HG02973 (cell line): ENCODE results near the gene CDH23.

Experiments used
- ATAC-seq: cut with Tn5 transposase; IDR thresholded peaks from one replicate; pipeline ENCODE4 v1.9.1; 2021; ENCODE audit warnings: moderate library complexity; ENCODE audit not compliant: unreplicated experiment

Gene CDH23

DNA sequence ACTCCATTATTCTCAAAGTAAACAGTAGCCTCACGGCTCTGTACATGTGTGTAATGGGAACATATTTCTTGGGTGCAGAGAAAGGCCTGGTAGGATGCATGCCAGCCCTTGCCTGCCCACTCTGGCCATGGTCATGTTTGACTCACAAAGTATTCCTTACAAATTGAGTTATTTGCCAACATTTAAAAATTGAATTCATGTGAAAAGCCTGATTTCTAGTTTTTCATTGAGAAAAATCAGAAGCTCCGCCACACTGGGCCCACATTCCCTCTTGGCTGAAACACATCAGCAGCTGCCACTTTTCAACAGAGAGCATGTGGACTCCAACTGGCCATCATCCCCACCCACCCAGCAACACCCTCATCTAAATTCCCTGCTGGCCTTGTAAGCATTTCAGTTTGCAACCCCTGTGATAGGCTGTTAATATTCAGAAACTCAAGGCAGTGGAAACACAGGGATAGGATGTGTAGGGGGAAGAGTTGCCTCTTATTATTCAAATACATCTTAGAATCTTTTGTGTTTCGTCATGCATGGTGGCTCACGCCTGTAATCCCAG, 40.9 kb downstream of the CDH23 start:
- ATAC-seq = no peak

GRCh38 chr10:71438761-71439160, 42.0 kb downstream of the CDH23 start:
- ATAC-seq = no peak

DNA sequence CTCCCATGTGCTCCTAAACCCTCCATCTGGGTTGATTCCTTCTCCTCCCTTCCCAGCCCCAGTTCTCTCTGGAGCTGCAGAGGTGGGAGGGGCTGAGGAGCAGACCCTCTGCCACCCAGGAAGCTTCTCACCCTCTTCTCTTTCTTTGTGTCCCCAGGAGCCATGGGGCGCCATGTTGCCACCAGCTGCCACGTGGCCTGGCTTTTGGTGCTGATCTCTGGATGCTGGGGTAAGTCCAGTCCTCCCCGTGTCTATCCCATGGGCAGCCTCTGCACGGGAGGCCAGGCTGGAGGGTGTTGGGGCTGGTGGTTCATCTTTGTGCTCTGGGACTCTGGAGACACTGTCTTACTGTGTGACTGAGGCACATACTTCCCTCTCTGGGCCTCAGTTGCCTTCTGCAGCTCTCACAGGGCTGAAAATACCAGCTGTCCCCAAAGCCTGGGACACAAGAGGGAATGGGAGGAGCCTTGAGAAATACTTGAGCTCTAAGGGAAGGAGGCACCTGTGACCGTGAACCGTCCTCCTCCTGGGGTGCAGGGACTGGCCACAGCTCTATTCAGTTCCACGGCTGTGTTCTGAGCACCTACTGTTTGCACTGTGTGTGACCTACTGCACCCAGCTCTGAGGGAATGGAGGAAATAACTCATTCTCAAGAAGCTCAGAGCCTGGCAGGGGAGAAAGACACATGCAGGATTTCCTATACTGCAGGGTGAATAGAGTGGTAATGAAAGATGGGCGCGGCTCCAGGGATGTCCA, 43.1 kb downstream of the CDH23 start:
- no peak for ATAC-seq

GRCh38 chr10:71440506-71441035, 43.9 kb downstream of the CDH23 start:
- no peak for ATAC-seq

DNA sequence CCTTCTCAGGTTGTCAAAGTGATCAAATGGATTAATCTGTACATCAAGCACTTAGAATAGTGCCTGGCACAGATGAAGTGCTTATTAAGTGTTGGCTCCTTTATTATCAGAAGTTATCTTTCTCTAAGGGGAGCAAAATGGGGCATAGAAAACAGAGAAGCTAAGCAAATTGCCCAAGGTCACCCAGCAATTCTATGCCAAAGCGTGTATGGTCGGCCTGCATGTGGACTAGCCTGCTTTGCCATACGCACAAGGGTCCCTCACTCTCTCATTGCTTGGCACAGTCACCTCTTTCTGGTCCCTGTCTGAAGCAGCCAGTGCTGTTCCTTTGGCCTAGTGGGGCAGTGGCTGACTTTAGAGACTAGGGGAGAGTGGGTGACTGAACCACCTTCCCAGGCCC, 45.3 kb downstream of the CDH23 start:
- no peak for ATAC-seq

- ATAC-seq = no peak
Observed at GRCh38 chr10:71442859-71443570, 46.3 kb downstream of the CDH23 start.

GRCh38 chr10:71443676-71444075, 47.0 kb downstream of the CDH23 start:
- ATAC-seq = no peak

GRCh38 chr10:71444284-71445054, 47.7 kb downstream of the CDH23 start:
- ATAC-seq = no peak

GRCh38 chr10:71447676-71448075, 51.0 kb downstream of the CDH23 start:
- no peak for ATAC-seq

- ATAC-seq = no peak
Observed at GRCh38 chr10:71448146-71448545, 51.4 kb downstream of the CDH23 start.

DNA sequence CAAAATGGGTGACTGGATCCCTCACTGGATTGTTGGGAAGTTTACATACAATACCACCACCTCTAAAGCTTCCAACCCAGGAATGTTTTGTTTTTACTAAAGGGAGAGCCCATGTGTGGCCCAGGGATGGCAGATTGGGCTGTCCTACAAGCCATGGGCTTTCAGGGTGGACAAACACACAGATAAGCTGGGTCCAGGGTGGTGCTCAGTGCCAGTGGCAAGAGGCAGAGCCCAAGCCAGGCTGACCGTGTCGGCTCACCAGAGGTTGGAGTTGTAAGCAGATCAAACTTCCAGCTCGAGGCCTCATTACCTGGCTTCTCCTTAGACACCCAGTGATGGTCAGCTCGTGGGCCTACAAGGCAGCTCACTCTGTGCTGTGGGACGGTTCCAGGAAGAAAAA, 52.3 kb downstream of the CDH23 start:
- no peak for ATAC-seq

DNA sequence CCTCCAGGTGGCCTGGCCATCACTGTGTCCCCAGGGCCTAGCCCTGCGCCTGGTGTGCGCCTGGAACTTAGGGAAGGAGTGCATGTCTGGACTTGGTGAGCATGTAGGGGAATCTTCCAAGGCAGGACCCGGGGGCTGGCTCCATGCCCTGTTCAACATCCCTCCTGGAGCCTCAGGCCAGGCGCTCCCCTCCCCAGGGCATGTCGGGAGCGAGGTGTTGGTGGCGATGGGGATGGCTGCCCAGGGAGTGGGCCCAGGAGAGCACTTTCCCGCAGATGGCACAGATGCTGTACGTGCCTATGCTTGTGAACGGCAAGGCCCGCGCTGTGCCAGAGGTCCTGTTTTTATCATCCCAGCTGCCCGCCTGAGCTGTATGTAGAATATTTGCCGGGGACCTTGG, 55.0 kb downstream of the CDH23 start:
- ATAC-seq = no peak

DNA sequence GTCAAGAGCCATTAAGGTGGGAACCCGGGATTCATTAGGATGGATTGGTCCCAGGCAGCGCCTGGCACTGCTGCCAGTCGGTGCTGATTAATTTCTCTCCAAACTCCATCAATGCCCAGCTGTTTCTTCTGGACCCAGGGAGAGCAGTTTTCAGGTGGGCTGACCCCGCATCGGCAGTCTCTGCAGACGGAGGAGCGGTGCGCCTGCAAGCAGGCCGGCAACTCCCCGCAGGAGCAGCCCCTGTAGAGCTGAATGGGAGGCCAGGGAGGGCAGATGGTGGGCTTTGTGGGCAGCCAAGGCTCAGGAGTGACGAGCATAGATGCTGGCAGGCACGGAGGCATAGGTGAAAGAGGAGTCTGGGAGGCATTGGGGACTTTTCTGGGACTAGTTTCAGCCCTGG, 56.5 kb downstream of the CDH23 start:
- ATAC-seq = no peak

DNA sequence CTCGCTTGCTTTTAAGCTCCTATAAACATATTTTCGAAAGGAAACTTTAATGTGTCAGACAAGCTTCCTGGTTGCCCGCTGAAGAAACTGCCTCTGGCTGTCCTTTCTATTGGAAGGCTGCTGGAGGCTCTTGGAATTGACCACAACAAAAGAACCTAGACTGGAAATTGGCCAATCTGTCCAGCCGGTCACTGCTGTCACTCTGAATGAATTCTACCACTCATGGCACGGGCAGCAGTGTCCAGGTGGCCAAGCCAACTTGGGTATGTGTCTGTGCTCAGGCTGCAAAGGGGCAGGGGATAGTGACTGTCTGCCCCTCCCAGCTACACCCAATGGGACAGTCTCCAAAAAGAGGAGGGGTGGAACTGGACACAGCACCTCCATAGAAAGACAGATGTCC, 57.6 kb downstream of the CDH23 start:
- no peak for ATAC-seq

DNA sequence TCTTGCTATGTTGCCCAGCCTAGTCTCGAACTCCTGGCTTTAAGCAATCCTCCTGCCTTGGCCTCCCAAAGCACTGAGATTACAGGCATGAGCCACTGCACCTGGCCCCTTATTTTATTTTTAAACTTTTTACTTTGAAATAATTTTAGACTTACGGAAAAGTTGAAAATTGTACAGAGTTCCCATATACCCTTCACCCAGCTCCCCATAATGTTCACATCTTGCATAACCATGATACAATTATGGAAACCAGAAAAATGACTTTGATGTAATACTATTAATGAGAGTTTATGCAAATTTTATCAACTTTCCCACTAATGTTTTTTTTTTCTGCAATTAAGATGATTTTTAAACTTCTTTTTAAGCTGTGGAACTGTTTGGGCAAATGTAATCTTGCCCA, 58.3 kb downstream of the CDH23 start:
- no peak for ATAC-seq

DNA sequence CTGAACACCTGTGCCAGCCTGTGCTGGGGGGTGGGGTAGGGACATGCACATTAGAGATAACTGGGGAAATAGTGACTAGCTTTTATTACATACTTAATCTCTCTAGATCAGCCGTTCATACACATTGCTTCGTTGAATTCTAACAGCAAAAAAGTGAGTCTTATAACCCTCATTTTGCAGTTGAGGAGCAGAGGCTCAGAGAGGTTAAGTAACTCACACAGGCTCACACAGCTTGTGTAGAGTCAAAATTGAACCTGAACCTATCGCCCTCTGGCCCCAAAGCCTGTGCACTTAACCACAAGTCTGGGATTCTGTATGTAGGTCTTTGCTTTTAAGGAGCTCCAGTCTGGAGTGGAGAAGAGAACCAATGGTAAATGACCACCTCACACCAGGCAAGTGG, 59.9 kb downstream of the CDH23 start:
- no peak for ATAC-seq

DNA sequence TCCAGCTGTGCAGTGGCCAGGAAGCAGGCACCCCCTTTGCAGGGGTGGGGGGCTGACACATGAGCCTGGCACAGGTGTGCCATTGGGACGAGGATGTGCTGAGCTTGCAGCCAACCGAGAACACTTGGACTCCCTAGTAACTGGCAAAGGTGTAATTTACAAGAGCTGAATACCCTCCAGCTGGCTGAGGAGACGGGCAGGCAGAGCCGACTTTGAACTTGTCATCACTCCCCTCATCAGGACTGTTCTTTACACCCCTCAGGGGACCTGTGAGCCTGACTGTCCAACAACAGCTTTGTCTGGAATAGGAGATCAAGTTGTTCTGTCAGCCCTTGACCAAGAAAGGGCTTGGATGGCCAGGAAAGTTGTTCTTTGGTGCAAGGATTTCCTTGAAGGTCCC, 61.2 kb downstream of the CDH23 start:
- ATAC-seq = no peak

DNA sequence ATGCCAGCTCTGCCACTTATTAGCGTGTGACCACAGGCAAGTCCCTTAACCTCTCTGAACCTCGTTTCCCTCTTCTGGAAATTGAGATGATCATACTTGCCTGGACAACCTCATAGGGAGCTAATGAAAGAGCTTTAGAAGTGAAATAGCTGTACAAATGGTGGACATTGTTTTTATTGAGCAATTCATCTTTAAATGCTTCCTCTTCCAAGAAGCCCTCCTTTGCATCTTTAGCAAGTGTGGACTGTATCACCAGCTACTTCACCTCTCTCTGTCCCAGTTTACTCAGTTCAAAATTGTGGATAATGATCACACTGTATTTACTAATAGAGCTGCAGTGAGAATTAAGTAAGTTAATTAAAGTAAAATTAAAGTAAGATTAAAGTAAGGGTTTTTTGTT, 61.7 kb downstream of the CDH23 start:
- no peak for ATAC-seq

DNA sequence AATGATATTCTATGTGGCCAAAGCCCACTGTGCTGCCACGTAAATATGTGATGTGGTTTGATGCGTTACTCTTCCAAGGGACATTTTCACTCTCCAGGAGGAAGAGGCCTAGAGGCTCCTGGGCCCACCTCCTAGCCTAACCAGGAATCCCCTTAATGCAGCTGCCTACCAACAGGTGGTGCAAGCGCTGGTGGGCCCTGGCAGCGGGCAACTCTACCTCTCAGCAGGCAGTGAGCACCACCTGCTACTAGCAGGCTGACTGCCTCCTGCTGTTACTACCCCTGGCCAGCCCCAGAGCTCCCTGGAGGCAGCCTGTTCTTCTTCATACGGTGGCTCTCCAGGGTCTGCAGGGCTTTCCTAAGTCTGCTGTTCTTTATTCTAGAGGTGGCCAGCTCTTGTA, 62.8 kb downstream of the CDH23 start:
- no peak for ATAC-seq

GRCh38 chr10:71460615-71461014, 63.9 kb downstream of the CDH23 start:
- no peak for ATAC-seq

DNA sequence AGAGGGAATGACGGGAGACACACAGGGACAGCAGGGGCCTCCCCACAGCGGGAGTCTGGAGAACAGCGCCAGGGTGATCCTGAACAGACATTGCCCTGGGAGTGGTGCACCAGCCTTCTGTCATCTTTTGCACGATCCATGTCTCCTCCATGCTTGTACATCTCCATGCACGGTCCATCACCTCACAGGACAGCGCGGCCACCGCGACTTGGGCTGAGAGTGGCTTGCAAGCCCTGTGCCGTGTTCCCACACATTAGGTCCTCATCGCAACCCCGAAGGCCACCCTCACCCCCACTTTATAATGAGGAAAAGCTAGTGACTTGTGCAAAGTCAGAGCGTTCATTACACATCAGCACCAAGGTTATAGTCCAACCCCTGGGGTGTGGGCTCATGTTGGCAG, 64.7 kb downstream of the CDH23 start:
- no peak for ATAC-seq
